Natural killer cell (primary cell): Measurements from ENCODE around the gene RNF227. TPM values are rescaled to one million over a fixed set of nuclear protein-coding genes. Genes with fewer than 3 reads are reported as not detected.

Source experiments
- ATAC-seq, 3 donors: fragments of 150-1000 bp in 2 of 3; fragments of 200-7000 bp in 1 of 3; cut with Tn5 transposase; 1 replicate in 1 of 3; 2 replicates in 2 of 3; pipeline ENCODE4 v1.10.0; 2021; ENCODE audit warnings: mild to moderate bottlenecking in 2 of 3, moderate library complexity in 2 of 3
- DNase-seq, 2 donors: peaks; one replicate each; pipeline versions ENCODE4 v3.0.0 to v3.0.0-alpha.2; 2013 to 2021; ENCODE audit warnings: mixed read lengths in 1 of 2
- H3K27ac ChIP-seq: one replicate; pipeline ENCODE4 v1.5.1; 2013; ENCODE audit warnings: mild to moderate bottlenecking, low read length
- H3K27me3 ChIP-seq: one replicate; pipeline ENCODE4 v1.6.1; 2013; ENCODE audit warnings: low read length; ENCODE audit not compliant: control insufficient read depth, insufficient read depth
- H3K36me3 ChIP-seq: one replicate; pipeline ENCODE4 v1.6.1; 2013; ENCODE audit warnings: low read length; ENCODE audit not compliant: control insufficient read depth, insufficient read depth
- H3K4me1 ChIP-seq: one replicate; pipeline ENCODE4 v1.6.1; 2013; ENCODE audit warnings: low read length; ENCODE audit not compliant: control insufficient read depth, insufficient read depth
- H3K4me3 ChIP-seq: one replicate; pipeline ENCODE4 v1.5.1; 2013; ENCODE audit warnings: low read length
- H3K9me3 ChIP-seq: one replicate; pipeline ENCODE4 v1.6.1; 2013; ENCODE audit warnings: low read length; ENCODE audit not compliant: control insufficient read depth, insufficient read depth
- H3K27ac Mint-ChIP-seq, 2 donors: one replicate each; pipeline ENCODE4 v1.8.0; 2022; ENCODE audit warnings: mild to moderate bottlenecking in 2 of 2, mixed read lengths in 2 of 2, moderate library complexity in 1 of 2
- H3K27me3 Mint-ChIP-seq, 2 donors: one replicate each; pipeline ENCODE4 v1.8.0; 2022; ENCODE audit warnings: low read depth in 2 of 2, mixed read lengths in 2 of 2
- H3K36me3 Mint-ChIP-seq: one replicate; pipeline ENCODE4 v1.8.0; 2022; ENCODE audit warnings: mixed read lengths
- H3K4me1 Mint-ChIP-seq, 2 donors: one replicate each; pipeline ENCODE4 v1.8.0; 2022; ENCODE audit warnings: mixed read lengths in 2 of 2
- H3K4me3 Mint-ChIP-seq: one replicate; pipeline ENCODE4 v1.8.0; 2022; ENCODE audit warnings: mild to moderate bottlenecking, moderate library complexity, mixed read lengths
- H3K9me3 Mint-ChIP-seq, 2 donors: one replicate each; pipeline ENCODE4 v1.8.0; 2022; ENCODE audit warnings: mixed read lengths in 2 of 2
- CTCF ChIP-seq: fragments of 200-600 bp; IDR thresholded peaks from one replicate; pipeline ENCODE4 v1.8.0; 2022; ENCODE audit warnings: antibody characterized with exemption
- WGBS: methylation state at CpG from one replicate; pipeline ENCODE4 v1.1.7; 2013; ENCODE audit warnings: missing lambda C conversion rate; ENCODE audit not compliant: insufficient coverage; 5-methylcytosine and 5-hydroxymethylcytosine counted together
- intact Hi-C: fragments of 100-400 bp; cut with micrococcal nuclease; formaldehyde crosslinking; loops from one replicate; pipeline ENCODE4 v1.14.2; 2022
- total RNA-seq, 4 donors: library from RNA; stranded (reverse); fragments of 120-200 nt in 1 of 4; gene quantifications; one replicate each; pipeline versions ENCODE4 v1.2.3 to v1.2.4, GENCODE V29; 2013 to 2022

The RNF227 gene
- total RNA-seq, 3 donors from 2014 or later (not counting 1 experiment from before 2014, with no cell fraction given) = 3.6 to 5.9 (median 4.7) TPM

DNA sequence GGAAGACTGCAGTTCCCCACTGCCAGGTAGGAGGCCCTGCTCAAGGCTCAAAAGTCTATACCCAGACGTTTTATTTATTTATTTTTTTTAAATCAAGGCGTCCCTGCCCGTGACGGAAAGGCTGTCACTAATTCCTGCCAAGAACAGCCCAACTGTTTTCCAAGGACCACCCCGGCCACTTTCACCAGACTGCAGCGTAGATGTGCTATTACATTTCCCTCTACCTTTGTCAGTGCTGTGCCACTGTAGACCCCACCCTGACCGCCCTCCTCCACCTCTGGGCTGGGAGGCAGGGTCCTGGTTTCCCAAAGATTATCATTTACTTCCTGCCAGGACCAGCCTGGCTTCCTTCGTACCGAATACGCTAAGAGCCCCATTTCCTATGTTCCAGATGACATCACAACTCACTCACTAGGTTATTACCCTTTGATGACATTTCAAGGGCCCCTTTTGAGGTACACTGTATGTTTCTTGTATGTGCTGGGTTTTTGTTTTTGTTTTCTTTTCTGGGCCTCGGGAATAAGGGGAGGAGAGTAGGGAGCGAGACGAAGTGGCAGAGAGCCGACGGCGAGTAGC is 6.3 kb upstream of the RNF227 start:
- Mint-ChIP-seq H3K27ac (peak overlapping the region; percentile 86 to 89), H3K4me3 (peak overlapping the region; percentile 88), H3K9me3 (no peaks in the 10 kb centered on the region), H3K36me3 (no peaks in the 10 kb centered on the region), H3K27me3 (no peaks in the 10 kb centered on the region), H3K4me1 (peaks cover 12 to 19% of the 10 kb centered on the region in 2 donors)
- Histone ChIP-seq H3K27ac (peak overlapping the region; percentile 67), H3K9me3 (no peaks in the 10 kb centered on the region), H3K4me1 (peaks cover 17% of the 10 kb centered on the region), H3K27me3 (no peaks in the 10 kb centered on the region), H3K4me3 (peak overlapping the region; percentile 49), H3K36me3 (no peaks in the 10 kb centered on the region)
- peak; percentile 17 to 36 (median 19) for ATAC-seq
- WGBS = 49% methylated on average over 16 of the region's 16 CpGs
- TF ChIP-seq CTCF = no peak
- peak in 1 of 2 donors; percentile 23 for DNase-seq
- intact Hi-C loops = no loop called here

DNA sequence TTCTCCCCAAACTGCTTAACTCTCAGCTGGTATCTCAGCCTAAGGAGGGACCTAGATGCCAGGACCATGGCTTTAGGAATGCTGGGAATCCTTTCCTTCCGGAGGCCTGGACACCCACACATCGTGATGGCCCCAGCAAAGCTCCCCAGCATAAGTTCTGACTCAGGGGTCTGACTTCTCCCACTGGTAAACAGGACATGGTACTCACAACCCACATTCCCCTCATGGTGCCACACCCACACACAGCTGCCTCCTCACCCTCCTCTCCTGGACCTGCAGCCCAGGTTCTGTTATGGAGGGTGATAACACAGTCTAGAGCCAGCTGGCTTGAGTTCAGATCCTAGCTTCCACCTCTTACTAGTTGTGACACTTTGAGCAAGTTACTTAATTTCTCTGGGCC is 719 bp upstream of the RNF227 start:
- ATAC-seq (no peak), DNase-seq (peak in 1 of 2 donors; percentile 29)
- H3K4me1 Mint-ChIP-seq = peaks cover 26 to 34% of the 10 kb centered on the region in 2 donors
- Histone ChIP-seq H3K27ac (no peak overlapping the region), H3K4me1 (peaks cover 23% of the 10 kb centered on the region), H3K4me3 (no peak overlapping the region), H3K9me3 (no peaks in the 10 kb centered on the region), H3K27me3 (no peaks in the 10 kb centered on the region), H3K36me3 (peaks cover 1% of the 10 kb centered on the region)
- no peaks in the 10 kb centered on the region for H3K36me3 Mint-ChIP-seq
- 91% methylated on average over 2 of the region's 2 CpGs for WGBS
- TF ChIP-seq CTCF = no peak
- H3K27ac Mint-ChIP-seq = peak overlapping the region; percentile 81 to 92
- intact Hi-C loops = no loop called here
- no peaks in the 10 kb centered on the region for H3K9me3 Mint-ChIP-seq
- H3K4me3 Mint-ChIP-seq = peak overlapping the region; percentile 94
- no peaks in the 10 kb centered on the region for H3K27me3 Mint-ChIP-seq

DNA sequence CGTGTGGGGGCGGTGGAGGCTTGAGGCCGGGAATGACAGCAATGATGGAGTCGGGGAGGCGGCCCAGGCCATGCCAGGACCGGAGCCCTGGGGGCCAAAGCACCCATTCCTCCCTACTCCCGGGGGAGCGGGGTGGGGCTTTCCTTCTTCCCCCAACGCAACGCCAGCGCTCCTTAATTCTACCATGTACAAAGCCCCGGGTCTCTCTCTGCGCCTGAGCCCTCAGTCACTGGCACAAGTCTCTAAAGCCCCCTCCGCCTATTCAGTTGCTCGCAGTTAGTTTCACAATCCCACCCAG is 245 bp upstream of the RNF227 start:
- H3K36me3 ChIP-seq = peaks cover 6% of the 10 kb centered on the region
- peak overlapping the region; percentile 50 for H3K4me3 ChIP-seq
- no peaks in the 10 kb centered on the region for H3K9me3 ChIP-seq
- no peaks in the 10 kb centered on the region for H3K27me3 ChIP-seq
- Mint-ChIP-seq H3K4me3 (peak overlapping the region; percentile 94), H3K27me3 (no peaks in the 10 kb centered on the region), H3K27ac (peak overlapping the region; percentile 81 to 92), H3K9me3 (no peaks in the 10 kb centered on the region), H3K4me1 (peaks cover 26 to 30% of the 10 kb centered on the region in 2 donors), H3K36me3 (no peaks in the 10 kb centered on the region)
- WGBS = 63% methylated on average over 15 of the region's 15 CpGs
- TF ChIP-seq CTCF = no peak
- intact Hi-C loops = no loop called here
- no peak for ATAC-seq
- peaks cover 23% of the 10 kb centered on the region for H3K4me1 ChIP-seq
- peak overlapping the region; percentile 84 for H3K27ac ChIP-seq
- DNase-seq = no peak

GRCh38 chr17:7915179-7915610 is 894 bp downstream of the RNF227 start:
- Mint-ChIP-seq H3K36me3 (no peaks in the 10 kb centered on the region), H3K9me3 (no peaks in the 10 kb centered on the region), H3K4me1 (peaks cover 26 to 30% of the 10 kb centered on the region in 2 donors), H3K4me3 (peak overlapping the region; percentile 94), H3K27ac (peak overlapping the region; percentile 81 to 92), H3K27me3 (no peaks in the 10 kb centered on the region)
- Histone ChIP-seq H3K9me3 (no peaks in the 10 kb centered on the region), H3K36me3 (peaks cover 15% of the 10 kb centered on the region), H3K27me3 (no peaks in the 10 kb centered on the region), H3K27ac (peak overlapping the region; percentile 70), H3K4me3 (peak overlapping the region; percentile 51), H3K4me1 (peaks cover 23% of the 10 kb centered on the region)
- ATAC-seq = peak; percentile 40 to 50 (median 43)
- WGBS = 4% methylated on average over 15 of the region's 15 CpGs
- intact Hi-C loops = loop anchor here (1.0 kb wide), 1 partner anchor 204 kb away; no protein-coding TSS in a partner anchor
- no peak for DNase-seq
- TF ChIP-seq CTCF = no peak
